Measurements from ENCODE around the gene VCX3A.

DNA sequence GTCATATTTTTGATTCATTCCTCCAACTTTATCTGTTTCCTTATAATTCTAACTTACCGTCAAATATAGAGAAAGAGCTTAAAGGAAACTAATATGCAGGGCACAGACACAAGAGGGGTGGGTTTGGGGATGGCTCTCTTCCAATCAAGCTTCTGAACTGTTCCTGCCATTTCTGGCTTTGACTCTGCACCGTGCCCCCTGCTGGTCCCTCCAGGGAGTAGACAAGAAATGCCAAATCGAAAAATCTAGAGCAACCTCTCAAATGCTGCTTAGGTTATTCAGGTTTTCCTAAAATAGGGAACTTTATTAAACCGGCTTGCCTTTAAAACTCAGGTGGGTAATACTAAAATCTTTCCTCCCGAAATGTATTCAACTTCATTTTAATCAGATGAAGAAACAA, 39.8 kb upstream of the VCX3A start:
- no peak for TF ChIP-seq EZH2 (optimal IDR thresholded peaks at IDR 0.05; ENCODE audit: low read depth, low read length)
- TF ChIP-seq CTCF (IDR thresholded peaks at IDR 0.05; ENCODE audit: low read length), result peak; percentile 16; the same call in 1 of the 2 replicates
